ENCODE measurements around the gene PKP3.
"Not testable (repeated sequence)": the region's sequence is repeated elsewhere in the genome, so short reads cannot be mapped to it uniquely, and the experiment has no call there.

The PKP3 gene

DNA sequence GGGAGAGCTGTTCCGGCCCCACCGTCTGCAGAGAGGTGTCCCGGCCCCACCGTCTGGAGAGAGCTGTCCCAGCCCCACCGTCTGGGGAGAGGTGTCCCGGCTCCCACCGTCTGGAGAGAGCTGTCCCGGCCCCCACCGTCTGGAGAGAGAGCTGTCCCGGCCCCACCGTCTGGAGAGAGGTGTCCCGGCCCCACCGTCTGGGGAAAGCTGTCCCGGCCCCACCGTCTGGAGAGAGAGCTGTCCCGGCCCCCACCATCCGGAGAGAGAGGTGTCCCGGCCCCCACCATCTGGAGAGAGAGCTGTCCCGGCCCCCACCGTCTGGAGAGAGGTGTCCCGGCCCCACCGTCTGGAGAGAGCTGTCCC lies 30.6 kb upstream of the PKP3 start:
- DNase-seq, result not testable (repeated sequence)

DNA sequence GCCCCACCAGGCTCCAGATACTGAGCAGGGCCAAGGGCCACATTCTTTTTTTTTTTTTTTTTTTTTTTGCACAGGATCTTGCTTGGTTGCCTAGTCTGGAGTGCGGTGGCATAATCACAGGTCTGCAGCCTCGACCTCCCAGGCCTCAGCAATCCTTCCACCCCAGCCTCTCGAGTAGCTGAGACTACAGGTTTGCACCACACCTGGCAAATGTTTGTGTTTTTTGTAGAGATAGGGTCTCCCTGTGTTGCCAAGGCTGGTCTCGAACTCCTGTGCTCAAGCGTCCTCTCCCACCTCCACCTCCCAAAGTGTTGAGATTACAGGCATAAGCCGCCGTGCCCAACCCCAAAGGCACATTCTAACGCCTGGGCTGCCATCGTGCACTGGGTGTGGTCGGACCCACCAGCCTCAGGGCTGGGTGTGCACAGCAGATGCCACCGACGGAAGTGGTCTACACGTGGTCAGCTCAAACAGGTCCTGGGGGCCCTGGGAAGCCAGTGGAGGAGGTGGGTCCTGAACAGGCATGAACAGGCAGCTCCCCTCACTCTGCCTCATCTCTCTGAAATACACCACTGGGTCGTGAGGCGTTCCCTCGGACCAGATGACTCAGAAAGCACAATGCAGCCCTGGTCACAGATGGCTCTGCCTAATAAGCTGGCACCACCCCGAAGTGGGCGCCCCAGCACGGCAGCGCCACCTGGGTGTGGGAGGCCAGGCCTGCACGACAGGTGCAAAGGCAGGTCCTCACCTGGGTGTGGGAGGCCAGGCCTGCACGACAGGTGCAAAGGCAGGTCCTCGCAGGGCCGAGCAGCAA lies 29.9 kb upstream of the PKP3 start:
- peak; percentile 100 for DNase-seq

DNA sequence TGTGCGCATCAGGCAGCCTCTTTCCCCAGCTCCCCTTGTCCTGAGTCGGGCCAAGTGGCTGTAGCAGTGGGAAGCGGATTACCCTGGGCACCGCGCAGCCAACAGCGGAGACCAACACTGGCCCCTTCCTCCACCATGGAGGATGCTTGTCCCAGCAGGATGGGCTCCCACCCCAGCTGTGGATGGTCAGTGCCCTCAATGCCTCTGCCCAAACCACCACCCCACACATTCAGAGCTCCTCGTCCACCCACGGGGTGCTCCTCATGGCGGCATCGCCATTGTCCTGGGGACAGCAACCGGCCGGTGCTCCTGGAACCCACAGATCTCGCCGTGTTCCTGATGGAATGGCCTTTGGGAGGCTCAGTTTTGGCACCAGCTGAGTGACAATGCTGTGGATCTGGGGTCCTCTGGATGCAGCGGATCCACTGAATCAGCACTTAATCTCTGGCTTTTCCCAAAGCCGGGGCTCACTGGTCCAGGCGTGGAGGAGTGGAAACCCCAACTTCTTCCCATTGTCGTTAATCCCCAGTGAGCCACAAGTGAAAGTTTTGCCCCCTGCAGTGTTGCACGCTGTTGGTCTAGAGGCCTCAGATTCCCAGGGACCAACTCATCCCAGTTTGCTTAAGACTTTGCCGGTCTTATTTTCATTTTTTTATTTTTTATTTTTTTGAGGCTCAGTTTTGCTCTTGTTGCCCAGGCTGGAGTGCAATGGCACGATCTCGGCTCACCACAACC lies 28.9 kb upstream of the PKP3 start:
- no peak for DNase-seq

DNA sequence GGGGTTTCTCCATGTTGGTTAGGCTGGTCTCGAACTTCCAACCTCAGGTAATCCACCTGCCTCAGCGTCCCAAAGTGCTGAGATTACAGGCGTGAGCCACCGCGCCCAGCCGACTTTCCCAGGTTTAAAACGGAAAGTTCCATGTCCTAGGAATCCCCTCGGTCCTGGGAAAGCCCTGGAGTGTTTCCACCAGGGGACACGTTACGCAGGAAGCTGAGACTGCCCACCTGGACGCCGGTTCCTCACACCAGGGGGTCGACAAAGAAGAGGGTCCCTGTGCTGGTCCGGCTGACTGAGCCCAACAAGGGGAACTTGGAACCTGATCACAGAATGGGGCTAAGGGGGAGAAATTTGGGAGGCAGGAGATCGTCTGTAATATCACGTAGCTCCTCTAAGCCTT lies 28.2 kb upstream of the PKP3 start:
- no peak for DNase-seq

DNA sequence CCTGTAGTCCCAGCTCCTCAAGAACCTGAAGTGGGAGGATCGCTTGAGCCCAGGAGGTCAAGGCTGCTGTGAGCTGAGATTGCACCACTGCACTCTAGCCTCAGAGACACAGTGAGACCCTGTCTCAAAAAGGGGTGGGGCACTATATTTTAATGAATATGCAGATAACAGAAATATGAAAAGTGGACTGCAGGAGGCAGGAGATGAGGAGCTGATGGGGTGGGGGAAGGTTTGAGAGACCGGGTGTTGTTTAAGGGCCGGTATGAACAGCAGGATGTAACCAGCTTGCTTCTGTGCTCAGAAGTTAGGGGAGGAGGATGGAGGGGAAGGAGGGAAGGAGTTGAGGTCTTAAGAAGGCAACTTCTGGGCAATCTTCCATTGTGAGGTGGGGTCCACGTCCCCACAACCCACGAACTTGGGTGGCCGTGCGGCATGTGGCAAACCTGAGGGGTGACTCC lies 26.0 kb upstream of the PKP3 start:
- DNase-seq, result peak; percentile 66

DNA sequence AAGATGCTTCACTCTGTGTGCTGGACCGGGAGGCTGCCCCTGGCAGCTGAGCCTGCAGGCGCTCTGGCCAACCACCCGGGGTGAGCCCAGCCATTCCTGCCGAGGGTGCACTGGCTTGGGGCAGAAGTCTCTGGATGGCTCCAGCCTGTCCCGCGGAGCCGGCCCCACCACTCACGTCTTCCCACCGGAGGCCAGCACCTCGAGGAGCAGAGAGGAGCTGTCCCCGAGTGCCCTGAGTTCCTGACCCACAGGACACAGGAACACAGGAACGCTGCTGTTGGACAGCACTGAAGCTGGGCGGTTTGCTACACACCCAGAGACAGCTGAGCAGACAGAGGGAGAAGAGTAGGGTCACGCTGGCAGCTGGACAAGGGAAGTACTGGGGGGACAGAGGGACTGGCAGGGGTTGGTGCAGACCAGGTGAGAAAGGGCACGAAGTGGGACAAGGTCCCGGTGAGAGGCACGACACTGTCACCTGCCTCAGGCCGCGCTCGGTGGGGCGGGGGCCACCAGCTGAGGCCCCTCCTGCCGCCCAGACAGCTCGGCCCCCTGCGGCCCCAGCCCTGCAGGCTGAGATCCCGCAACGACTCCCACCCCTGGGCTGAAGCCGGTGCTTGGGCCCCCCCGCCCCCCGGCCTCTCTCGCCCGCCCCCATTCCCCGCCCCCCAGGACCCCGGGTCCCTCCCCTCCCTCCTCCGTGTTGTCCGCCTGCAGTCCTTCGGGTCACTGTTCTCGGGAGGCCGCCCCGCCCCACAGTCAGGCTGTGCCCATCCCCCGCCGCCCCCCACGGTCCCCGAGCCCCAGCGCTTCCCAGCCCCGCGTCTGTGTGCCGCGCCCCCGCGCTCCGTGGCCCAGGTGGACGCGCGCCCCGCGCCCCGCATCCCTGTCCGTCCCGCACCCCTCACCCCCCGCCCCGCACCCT lies 25.3 kb upstream of the PKP3 start:
- peak; percentile 84 for DNase-seq

DNA sequence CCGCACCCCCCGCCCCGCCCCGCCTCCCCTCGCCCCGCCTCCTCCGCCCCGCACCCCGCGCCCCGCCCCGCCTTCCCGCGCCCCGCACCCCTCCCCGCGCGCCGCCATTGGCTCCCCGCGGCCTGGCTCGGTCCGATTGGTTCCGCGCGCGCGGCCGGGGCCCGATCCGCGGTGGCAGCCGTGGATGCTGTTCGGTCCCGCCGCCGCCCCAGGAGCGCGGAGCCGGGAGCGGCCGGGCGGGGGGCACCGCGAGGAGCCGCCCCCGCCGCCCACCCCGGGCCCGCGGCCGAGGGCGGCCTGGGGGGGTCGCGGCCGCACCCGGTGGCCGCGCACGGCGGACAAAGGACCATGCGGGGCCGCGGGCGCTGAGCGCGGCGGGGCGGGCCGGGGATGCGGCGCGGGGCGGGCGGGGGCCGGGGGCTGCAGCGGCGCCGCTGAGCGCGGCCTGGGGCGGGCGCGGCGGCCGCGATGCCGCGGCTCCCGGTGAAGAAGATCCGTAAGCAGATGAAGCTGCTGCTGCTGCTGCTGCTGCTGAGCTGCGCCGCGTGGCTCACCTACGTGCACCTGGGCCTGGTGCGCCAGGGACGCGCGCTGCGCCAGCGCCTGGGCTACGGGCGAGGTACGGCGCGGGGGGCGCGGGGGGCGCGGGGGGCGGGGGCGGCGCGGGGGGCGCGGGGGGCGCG lies 24.5 kb upstream of the PKP3 start, which contains the start of gene B4GALNT4:
Gene B4GALNT4 (plus strand): TSS at position 164 of the 683 bp plus-strand sequence. CDS start 305 bp downstream, at position 469.
- peak; percentile 87 for DNase-seq

DNA sequence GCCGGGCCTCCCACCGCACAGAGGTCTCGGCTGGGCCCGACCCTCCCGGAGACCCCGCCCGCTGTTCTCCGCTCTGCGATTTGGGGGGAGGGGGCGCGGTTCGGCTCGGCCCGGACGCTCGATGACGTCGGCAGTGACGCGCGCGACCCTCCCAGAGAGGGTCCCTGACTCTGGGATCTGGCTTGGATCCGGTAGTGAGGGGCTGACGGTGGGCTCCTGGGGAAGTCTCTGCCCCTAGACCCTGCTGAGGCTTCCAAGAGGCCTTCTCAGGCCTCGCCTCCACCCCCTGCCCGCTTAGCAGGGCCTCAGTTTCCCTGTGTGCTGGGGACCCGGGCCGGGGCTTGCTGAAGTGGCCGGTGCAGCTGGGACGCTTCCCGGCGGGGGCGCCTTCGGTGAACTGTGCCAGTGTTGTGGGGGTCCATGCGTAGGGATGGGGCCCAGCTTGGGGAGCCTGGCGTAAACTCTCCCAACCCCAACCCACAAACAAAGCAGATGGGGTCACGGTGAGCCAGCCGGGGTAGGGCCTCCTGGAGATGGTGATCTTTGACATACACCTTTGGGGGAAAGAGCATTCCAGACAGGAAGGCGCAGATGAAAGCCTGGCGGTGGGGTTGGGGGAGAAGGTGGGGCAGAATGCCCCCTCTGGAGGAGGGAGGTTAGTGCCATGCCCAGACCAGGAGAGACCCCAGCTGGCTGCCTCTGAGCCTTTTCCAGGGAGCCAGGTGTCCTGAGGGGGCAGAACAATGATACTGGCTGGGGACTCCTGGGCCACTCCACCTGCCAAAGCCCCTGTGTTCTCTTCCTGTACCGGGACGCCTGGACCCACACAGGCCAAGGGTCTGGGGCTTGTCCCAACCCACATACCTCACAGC lies 23.7 kb upstream of the PKP3 start:
- no peak for DNase-seq

DNA sequence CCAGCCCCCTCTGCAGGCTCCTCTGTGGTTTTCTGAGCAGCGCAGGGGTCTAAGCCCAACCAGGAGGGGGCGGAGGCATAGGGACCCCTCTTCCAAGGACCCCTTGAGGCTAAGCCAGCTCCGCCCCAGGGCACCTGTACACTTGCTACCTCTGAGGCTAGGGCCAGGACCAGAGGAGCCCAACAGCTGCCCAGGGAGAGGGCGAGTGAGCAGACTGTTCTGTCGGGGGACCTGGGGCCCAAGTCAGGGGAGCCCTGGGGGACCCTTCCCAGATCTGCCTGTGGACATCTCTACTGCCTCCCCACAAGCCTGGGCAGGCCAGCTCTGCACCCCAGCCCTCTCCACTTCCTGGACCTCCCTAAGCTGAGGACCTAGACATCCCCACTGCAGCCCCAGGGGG lies 23.0 kb upstream of the PKP3 start:
- no peak for DNase-seq

DNA sequence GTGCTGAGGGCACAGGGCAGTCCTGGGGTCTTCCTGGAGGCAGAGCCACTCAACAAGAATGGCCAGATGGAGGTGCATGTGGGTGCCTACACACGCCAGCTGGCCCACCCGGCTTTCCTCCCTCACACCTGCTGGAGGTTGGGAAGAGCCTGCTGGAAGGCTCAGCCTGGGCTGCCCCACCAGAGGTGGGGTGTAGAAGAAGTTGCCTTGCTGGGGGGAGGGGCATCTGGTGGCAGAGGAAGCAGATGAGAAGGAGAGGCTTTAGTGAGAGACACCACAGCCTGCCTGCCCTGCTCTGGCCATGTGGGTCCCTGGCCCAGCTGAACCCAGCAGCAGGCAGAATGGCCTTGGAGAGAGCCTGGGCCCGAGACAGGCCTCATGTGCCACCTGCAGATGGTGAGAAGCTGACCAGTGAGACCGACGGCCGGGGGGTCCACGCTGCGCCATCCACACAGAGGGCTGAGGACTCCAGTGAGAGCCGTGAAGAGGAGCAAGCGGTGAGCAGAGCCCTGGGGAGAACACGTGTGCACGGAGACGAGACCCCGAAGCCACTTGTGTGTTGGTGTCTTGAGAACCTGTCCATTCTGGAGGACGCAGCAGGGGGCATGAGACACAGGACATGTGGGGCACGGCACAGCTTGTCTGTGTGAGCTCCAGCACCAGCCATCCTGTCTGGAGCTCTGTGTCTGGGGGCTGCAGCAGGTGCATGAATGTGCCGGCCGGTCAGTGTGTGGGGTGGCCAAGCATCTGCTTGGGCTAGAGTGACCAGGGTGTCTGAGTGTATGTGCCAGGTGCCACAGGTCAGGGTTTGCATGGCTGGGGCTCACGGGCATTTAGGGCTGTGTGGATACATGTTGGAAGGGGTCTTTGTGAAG lies 22.1 kb upstream of the PKP3 start:
- DNase-seq, result no peak

DNA sequence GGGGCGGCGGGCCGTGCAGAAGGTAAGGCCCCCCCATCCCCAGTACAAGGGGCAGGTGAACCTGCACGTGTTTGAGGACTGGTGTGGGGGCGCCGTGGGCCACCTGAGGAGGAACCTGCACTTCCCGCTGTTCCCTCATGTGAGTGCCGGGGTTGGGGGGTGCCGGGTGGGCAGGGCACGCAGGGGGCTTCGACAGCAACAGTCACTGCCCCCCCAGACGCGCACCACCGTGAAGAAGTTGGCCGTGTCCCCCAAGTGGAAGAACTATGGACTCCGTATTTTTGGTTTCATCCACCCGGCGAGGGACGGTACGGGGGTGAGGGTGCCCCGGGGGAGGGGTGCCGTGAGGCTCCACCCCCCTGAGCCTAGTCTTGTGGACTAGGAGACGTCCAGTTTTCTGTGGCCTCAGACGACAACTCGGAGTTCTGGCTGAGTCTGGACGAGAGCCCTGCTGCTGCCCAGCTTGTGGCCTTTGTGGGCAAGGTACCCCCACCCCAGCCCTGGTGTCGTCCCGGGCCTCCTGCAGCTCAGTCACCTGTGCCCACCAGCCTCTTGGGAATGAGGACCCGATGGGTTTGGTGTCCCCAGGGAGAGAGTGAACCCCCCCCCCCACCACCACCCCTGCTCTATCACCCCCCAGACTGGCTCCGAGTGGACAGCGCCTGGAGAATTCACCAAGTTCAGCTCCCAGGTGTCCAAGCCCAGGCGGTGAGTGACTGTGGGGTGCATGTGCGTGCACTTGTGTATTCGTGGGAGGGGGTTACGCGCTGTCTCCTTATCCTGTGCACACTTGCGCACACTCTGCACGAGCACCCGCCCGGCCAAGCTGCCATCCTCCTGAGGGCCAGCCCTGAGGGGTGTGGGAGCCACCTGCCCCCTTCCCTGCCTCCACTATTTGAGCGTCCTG lies 20.9 kb upstream of the PKP3 start:
- no peak for DNase-seq

DNA sequence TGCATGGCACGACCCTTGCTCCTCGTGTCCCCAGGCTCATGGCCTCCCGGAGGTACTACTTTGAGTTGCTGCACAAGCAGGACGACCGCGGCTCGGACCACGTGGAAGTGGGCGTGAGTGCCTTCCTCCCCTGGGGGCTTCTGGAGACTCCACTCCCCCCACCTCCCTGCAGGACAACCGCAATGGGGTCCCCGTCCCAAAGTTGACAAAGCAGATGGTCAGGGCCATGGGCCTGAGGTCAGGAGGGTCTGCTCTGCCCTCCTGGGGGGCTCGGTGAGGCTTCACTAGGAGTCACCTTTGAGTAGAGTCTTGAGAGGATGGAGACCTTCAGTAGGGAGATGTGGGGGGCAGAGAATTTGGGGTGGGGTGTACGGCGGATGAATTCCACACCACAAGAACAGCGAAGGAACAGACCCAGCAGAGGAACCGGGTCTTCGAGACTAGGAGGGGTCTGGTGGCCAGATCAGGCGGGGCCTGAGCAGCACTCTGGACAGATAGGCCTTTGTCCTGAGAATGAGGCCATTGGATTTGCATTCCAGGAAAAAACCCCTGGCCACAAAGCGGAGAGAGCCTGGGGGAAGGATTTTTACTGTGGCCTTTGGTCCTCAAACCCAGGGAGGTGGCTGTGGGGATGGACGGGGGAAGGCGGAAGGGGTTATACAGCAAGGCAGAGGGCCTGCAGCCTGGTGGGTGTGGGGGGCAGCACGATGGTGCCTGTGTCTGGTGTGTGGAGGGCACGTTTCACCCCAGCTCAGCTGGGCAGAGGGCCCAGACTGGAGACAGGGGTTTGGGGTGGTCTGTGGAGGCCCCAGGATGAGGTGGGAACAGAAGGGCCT lies 20.1 kb upstream of the PKP3 start:
- no peak for DNase-seq

DNA sequence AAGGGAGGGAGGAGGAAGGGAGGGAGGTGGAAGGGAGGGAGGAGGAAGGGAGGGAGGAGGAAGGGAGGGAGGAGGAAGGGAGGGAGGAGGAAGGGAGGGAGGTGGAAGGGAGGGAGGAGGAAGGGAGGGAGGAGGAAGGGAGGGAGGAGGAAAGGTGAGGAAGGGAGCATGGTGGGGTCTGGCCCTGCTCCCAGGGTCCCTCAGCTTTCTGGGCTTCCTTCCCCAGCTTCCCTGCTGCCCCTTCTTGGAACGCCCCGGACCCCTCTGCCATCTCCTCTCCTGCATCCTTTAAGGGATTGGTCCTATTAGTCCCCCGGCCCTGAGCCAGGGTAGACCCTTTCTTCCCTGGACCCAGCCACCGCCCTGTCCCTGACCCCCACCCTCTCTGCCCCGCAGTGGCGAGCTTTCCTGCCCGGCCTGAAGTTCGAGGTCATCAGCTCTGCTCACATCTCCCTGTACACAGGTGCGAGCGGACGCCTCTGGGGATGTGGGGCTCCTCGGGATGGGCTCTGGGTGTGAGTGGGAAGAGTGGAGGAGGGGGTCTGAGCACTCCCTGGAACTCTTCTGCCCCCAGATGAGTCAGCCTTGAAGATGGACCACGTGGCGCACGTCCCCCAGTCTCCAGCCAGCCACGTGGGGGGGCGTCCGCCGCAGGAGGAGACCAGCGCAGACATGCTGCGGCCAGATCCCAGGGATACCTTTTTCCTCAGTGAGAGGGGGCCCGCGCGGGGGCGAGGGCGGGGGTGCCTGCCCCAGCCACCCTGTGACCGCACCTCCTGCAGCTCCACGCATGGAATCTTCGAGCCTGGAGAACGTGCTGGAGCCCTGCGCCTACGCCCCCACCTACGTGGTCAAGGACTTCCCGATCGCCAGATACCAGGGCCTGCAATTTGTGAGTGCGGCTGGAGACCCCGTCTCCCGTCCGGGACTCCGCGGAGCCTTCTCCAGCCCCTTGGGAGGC lies 18.7 kb upstream of the PKP3 start:
- peak; percentile 42 for DNase-seq

DNA sequence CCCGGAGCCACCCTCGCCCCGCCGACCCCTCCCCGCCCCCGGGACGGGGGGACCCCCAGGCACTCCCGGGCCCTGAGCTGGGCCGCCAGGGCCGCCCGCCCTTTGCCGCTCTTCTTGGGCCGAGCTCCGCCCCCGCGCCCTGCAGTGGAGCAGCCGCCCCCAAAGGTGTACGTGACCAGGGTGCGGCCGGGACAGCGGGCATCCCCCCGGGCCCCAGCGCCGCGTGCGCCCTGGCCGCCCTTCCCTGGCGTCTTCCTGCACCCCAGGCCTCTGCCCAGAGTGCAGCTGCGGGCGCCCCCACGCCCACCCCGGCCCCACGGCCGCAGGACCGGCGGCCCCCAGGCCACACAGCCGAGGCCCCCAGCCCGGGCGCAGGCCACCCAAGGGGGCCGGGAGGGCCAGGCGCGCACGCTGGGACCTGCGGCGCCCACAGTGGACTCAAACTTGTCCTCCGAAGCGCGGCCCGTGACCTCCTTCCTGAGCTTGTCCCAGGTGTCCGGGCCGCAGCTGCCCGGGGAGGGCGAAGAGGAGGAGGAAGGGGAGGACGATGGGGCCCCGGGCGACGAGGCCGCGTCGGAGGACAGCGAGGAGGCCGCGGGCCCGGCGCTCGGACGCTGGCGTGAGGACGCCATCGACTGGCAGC lies 17.4 kb upstream of the PKP3 start:
- DNase-seq, result no peak

DNA sequence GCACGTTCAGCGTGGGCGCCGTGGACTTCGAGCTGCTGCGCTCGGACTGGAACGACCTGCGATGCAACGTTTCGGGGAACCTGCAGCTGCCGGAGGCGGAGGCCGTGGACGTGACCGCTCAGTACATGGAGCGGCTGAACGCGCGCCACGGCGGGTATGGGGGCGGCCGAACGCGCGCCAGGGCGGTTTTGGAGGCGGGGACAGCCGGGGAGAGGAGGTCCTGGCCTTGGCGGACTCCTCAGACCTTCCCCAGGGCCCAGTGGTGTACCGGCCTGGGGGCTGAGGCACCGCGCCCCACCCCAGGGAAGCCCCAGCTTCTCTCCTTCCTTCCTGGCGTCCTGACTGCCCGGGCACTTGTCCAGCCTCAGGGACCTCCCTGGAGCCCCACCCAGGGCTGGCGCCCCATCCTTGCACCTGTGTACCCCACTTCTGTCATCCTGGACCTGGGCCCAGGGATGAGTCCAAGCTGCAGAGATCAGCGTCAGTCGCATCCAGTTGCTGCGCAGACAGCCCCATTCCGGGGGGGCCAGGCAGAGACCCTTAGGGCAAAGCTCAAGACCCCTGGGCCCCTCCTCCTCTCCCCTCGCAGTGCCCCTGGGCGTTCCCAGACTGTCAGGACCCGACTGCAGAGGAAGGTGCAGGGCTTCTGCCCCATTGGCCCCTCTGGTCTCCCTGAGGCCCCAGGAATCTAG lies 16.7 kb upstream of the PKP3 start:
- no peak for DNase-seq
